Measurements from ENCODE around the gene MTHFD1. TPM values are rescaled to one million over a fixed set of nuclear protein-coding genes. Genes with fewer than 3 reads are reported as not detected.
"Not testable (repeated sequence)": the region's sequence is repeated elsewhere in the genome, so short reads cannot be mapped to it uniquely, and the experiment has no call there.

The MTHFD1 gene
- total RNA-seq, 1 donor from 2014 or later = 43.7 TPM

- TF ChIP-seq CTCF (IDR thresholded peaks at IDR 0.05; ENCODE audit: unreplicated experiment) = no peak
- H3K9me3 Mint-ChIP-seq (ENCODE audit: unreplicated experiment) = no peaks in the 10 kb centered on the region
- H3K36me3 Mint-ChIP-seq (ENCODE audit: low read depth, unreplicated experiment) = no peaks in the 10 kb centered on the region
- H3K27ac Mint-ChIP-seq (ENCODE audit: unreplicated experiment) = peak overlapping the region; percentile 20
- no peak overlapping the region for H3K4me3 Mint-ChIP-seq (ENCODE audit: unreplicated experiment)
- H3K4me1 Mint-ChIP-seq (ENCODE audit: unreplicated experiment) = peaks cover 2% of the 10 kb centered on the region
- no peak for DNase-seq (ENCODE audit: low spot score)
- H3K27me3 Mint-ChIP-seq (ENCODE audit: unreplicated experiment) = peaks cover 3% of the 10 kb centered on the region
Observed at GRCh38 chr14:64349741-64350490, 38.2 kb upstream of the MTHFD1 start.

GRCh38 chr14:64363265-64363846, 24.8 kb upstream of the MTHFD1 start:
- TF ChIP-seq CTCF (IDR thresholded peaks at IDR 0.05; ENCODE audit: unreplicated experiment) = no peak
- Mint-ChIP-seq H3K27ac (ENCODE audit: unreplicated experiment) (no peak overlapping the region), H3K4me1 (ENCODE audit: unreplicated experiment) (no peaks in the 10 kb centered on the region)

GRCh38 chr14:64364907-64365306, 23.2 kb upstream of the MTHFD1 start:
- Mint-ChIP-seq H3K4me3 (ENCODE audit: unreplicated experiment) (no peak overlapping the region), H3K27me3 (ENCODE audit: unreplicated experiment) (no peaks in the 10 kb centered on the region), H3K4me1 (ENCODE audit: unreplicated experiment) (no peaks in the 10 kb centered on the region), H3K27ac (ENCODE audit: unreplicated experiment) (no peak overlapping the region), H3K9me3 (ENCODE audit: unreplicated experiment) (no peaks in the 10 kb centered on the region), H3K36me3 (ENCODE audit: low read depth, unreplicated experiment) (no peaks in the 10 kb centered on the region)
- DNase-seq (ENCODE audit: low spot score) = no peak
- no peak for TF ChIP-seq CTCF (IDR thresholded peaks at IDR 0.05; ENCODE audit: unreplicated experiment)

More at GRCh38 chr14:64363265-64363846, 24.8 kb upstream of the MTHFD1 start:
- DNase-seq (ENCODE audit: low spot score) = no peak
- no peak overlapping the region for H3K4me3 Mint-ChIP-seq (ENCODE audit: unreplicated experiment)
- H3K36me3 Mint-ChIP-seq (ENCODE audit: low read depth, unreplicated experiment) = no peaks in the 10 kb centered on the region
- no peaks in the 10 kb centered on the region for H3K9me3 Mint-ChIP-seq (ENCODE audit: unreplicated experiment)
- no peaks in the 10 kb centered on the region for H3K27me3 Mint-ChIP-seq (ENCODE audit: unreplicated experiment)

GRCh38 chr14:64365358-64365889, 22.7 kb upstream of the MTHFD1 start:
- not testable (repeated sequence) for H3K27me3 Mint-ChIP-seq (ENCODE audit: unreplicated experiment); H3K9me3 Mint-ChIP-seq (ENCODE audit: unreplicated experiment); H3K36me3 Mint-ChIP-seq (ENCODE audit: low read depth, unreplicated experiment); H3K4me1 Mint-ChIP-seq (ENCODE audit: unreplicated experiment); H3K4me3 Mint-ChIP-seq (ENCODE audit: unreplicated experiment); DNase-seq (ENCODE audit: low spot score); H3K27ac Mint-ChIP-seq (ENCODE audit: unreplicated experiment)

- no peak for DNase-seq (ENCODE audit: low spot score)
- Mint-ChIP-seq H3K27ac (ENCODE audit: unreplicated experiment) (no peak overlapping the region), H3K36me3 (ENCODE audit: low read depth, unreplicated experiment) (no peaks in the 10 kb centered on the region), H3K4me3 (ENCODE audit: unreplicated experiment) (no peak overlapping the region), H3K27me3 (ENCODE audit: unreplicated experiment) (no peaks in the 10 kb centered on the region), H3K4me1 (ENCODE audit: unreplicated experiment) (no peaks in the 10 kb centered on the region), H3K9me3 (ENCODE audit: unreplicated experiment) (no peaks in the 10 kb centered on the region)
- TF ChIP-seq CTCF (IDR thresholded peaks at IDR 0.05; ENCODE audit: unreplicated experiment) = no peak
Observed at GRCh38 chr14:64369201-64369600, 19.0 kb upstream of the MTHFD1 start.

Measured in endothelial cell (in vitro differentiated cells).